ENCODE results near the gene HTR4. TPM values are rescaled to one million over a fixed set of nuclear protein-coding genes. Genes with fewer than 3 reads are reported as not detected.

The HTR4 gene
- total RNA-seq, 2 donors from 2014 or later: not detected

- no peaks in the 10 kb centered on the region for H3K9me3 Mint-ChIP-seq
- no peak for TF ChIP-seq CTCF (conservative IDR thresholded peaks at IDR 0.05)
- H3K27ac Mint-ChIP-seq: no peak overlapping the region
- H3K27me3 Mint-ChIP-seq (ENCODE audit: insufficient read depth): peaks cover 49% of the 10 kb centered on the region
- peaks cover 4% of the 10 kb centered on the region for H3K4me1 Mint-ChIP-seq
- H3K27ac ChIP-seq (ENCODE audit: low read depth, low read length): no peak overlapping the region
- H3K4me3 ChIP-seq (ENCODE audit: low read length): no peak overlapping the region
- H3K36me3 ChIP-seq (ENCODE audit: control insufficient read depth, insufficient read depth, low read length): no peaks in the 10 kb centered on the region
- H3K9me3 ChIP-seq (ENCODE audit: control insufficient read depth, low read length): no peaks in the 10 kb centered on the region
- no peak for DNase-seq
- no peak overlapping the region for H3K4me3 Mint-ChIP-seq
- H3K27me3 ChIP-seq (ENCODE audit: control insufficient read depth, insufficient read depth, low read length, poor library complexity, severe bottlenecking): peaks cover 29% of the 10 kb centered on the region
- H3K9ac ChIP-seq (ENCODE audit: extremely low read depth, low read length, poor library complexity, severe bottlenecking): no peak overlapping the region
- 91 to 94% methylated on average over 9 to 10 of the region's 10 CpGs for WGBS, 2 experiments (ENCODE audit: insufficient coverage in 1 of 2, insufficient read length in 1 of 2)
- no peaks in the 10 kb centered on the region for H3K4me1 ChIP-seq (ENCODE audit: control insufficient read depth, insufficient read depth, low read length)
- H3K36me3 Mint-ChIP-seq (ENCODE audit: low read depth): no peaks in the 10 kb centered on the region
These were observed 163.1 kb downstream of the HTR4 start for GRCh38 chr5:148491015-148491792.

GRCh38 chr5:148488757-148489156 is 165.6 kb downstream of the HTR4 start:
- H3K27me3 Mint-ChIP-seq (ENCODE audit: insufficient read depth): peaks cover 63% of the 10 kb centered on the region
- H3K4me1 ChIP-seq (ENCODE audit: control insufficient read depth, insufficient read depth, low read length): no peaks in the 10 kb centered on the region
- no peak for DNase-seq
- H3K36me3 ChIP-seq (ENCODE audit: control insufficient read depth, insufficient read depth, low read length): no peaks in the 10 kb centered on the region
- H3K9me3 Mint-ChIP-seq: no peaks in the 10 kb centered on the region
- no peaks in the 10 kb centered on the region for H3K36me3 Mint-ChIP-seq (ENCODE audit: low read depth)
- peaks cover 36% of the 10 kb centered on the region for H3K27me3 ChIP-seq (ENCODE audit: control insufficient read depth, insufficient read depth, low read length, poor library complexity, severe bottlenecking)
- no peak for TF ChIP-seq CTCF (conservative IDR thresholded peaks at IDR 0.05)
- H3K27ac Mint-ChIP-seq: no peak overlapping the region
- no peak overlapping the region for H3K27ac ChIP-seq (ENCODE audit: low read depth, low read length)
- WGBS, 2 experiments (ENCODE audit: insufficient coverage in 1 of 2, insufficient read length in 1 of 2): 95 to 100% methylated on average over 1 to 2 of the region's 2 CpGs
- peaks cover 2% of the 10 kb centered on the region for H3K4me1 Mint-ChIP-seq
- H3K4me3 Mint-ChIP-seq: no peak overlapping the region
- H3K4me3 ChIP-seq (ENCODE audit: low read length): no peak overlapping the region
- H3K9ac ChIP-seq (ENCODE audit: extremely low read depth, low read length, poor library complexity, severe bottlenecking): no peak overlapping the region
- no peaks in the 10 kb centered on the region for H3K9me3 ChIP-seq (ENCODE audit: control insufficient read depth, low read length)

GRCh38 chr5:148486456-148486855 is 167.9 kb downstream of the HTR4 start:
- H3K27me3 ChIP-seq (ENCODE audit: control insufficient read depth, insufficient read depth, low read length, poor library complexity, severe bottlenecking): peaks cover 36% of the 10 kb centered on the region
- no peaks in the 10 kb centered on the region for H3K4me1 ChIP-seq (ENCODE audit: control insufficient read depth, insufficient read depth, low read length)

More at GRCh38 chr5:148486456-148486855, 167.9 kb downstream of the HTR4 start:
- Mint-ChIP-seq H3K9me3 (no peaks in the 10 kb centered on the region), H3K27ac (no peak overlapping the region), H3K4me3 (no peak overlapping the region), H3K4me1 (no peaks in the 10 kb centered on the region), H3K36me3 (ENCODE audit: low read depth) (no peaks in the 10 kb centered on the region), H3K27me3 (ENCODE audit: insufficient read depth) (peaks cover 64% of the 10 kb centered on the region)
- DNase-seq: no peak
- no peak overlapping the region for H3K4me3 ChIP-seq (ENCODE audit: low read length)
- no peak overlapping the region for H3K9ac ChIP-seq (ENCODE audit: extremely low read depth, low read length, poor library complexity, severe bottlenecking)
- H3K36me3 ChIP-seq (ENCODE audit: control insufficient read depth, insufficient read depth, low read length): no peaks in the 10 kb centered on the region
- WGBS, 2 experiments (ENCODE audit: insufficient coverage in 1 of 2, insufficient read length in 1 of 2): 87% methylated on average over 3 of the region's 3 CpGs; no CpG with 5 or more reads in 1 of the 2 experiments
- TF ChIP-seq CTCF (conservative IDR thresholded peaks at IDR 0.05): no peak
- no peaks in the 10 kb centered on the region for H3K9me3 ChIP-seq (ENCODE audit: control insufficient read depth, low read length)
- no peak overlapping the region for H3K27ac ChIP-seq (ENCODE audit: low read depth, low read length)

All from endodermal cell (in vitro differentiated cells).